Endothelial cell of umbilical vein (primary cell): ENCODE data around the gene RPS18. TPM values are rescaled to one million over a fixed set of nuclear protein-coding genes. Genes with fewer than 3 reads are reported as not detected.

Source experiments
- BruUV-seq: library from RNA; stranded (reverse); fragments of 400-500 nt; replicated peaks from 2 replicates; lab custom pipeline; 2021; lab: Mats Ljungman, UMichigan
- CTCF ChIA-PET: fragments of 300-600, 350-600 bp; sonication (Branson Sonifier 250); formaldehyde crosslinking; loops from one replicate; lab custom pipeline; 2021; ENCODE audit warnings: antibody characterized with exemption, inconsistent platforms; lab: Charles Lee
- POLR2A ChIA-PET: fragments of 300-600, 350-600 bp; sonication (Branson Sonifier 250); formaldehyde crosslinking; loops from one replicate; lab custom pipeline; 2021; ENCODE audit warnings: antibody characterized with exemption, inconsistent platforms; lab: Charles Lee
- DNase-seq: peaks from one replicate; pipeline ENCODE4 v3.0.0-alpha.2; 2011; ENCODE audit warnings: low read depth, low spot score
- FAIRE-seq: peaks from 2 replicates; lab custom pipeline; 2011; peaks lifted over from hg19 to GRCh38; lab: Jason Lieb, UNC
- H2AFZ ChIP-seq: 2 replicates; pipeline ENCODE4 v1.6.0; 2012; ENCODE audit warnings: low read depth, low read length, control low read depth, inconsistent platforms
- H3K27ac ChIP-seq: 2 replicates; pipeline ENCODE4 v1.5.1; 2011; ENCODE audit warnings: low read depth, mild to moderate bottlenecking, control low read depth, low read length, moderate library complexity; ENCODE audit not compliant: insufficient read depth
- H3K27me3 ChIP-seq, 2 experiments: 2 replicates each; pipeline versions ENCODE4 v1.6.0 to v1.6.1; 2011; ENCODE audit warnings: low read length in 2 of 2, mixed read lengths in 1 of 2; ENCODE audit not compliant: control insufficient read depth in 2 of 2, insufficient read depth in 2 of 2
- H3K36me3 ChIP-seq, 2 experiments: 2 replicates in 1 of 2; 3 replicates in 1 of 2; pipeline ENCODE4 v1.5.1; 2011; ENCODE audit warnings: low read length in 2 of 2, mild to moderate bottlenecking in 1 of 2, moderate library complexity in 1 of 2; ENCODE audit not compliant: control insufficient read depth in 2 of 2, insufficient read depth in 2 of 2; ENCODE audit errors: extremely low read depth in 1 of 2
- H3K4me1 ChIP-seq: 3 replicates; pipeline ENCODE4 v1.5.1; 2011; ENCODE audit warnings: mild to moderate bottlenecking, low read length; ENCODE audit not compliant: control insufficient read depth, insufficient read depth; ENCODE audit errors: extremely low read depth
- H3K4me2 ChIP-seq: 2 replicates; pipeline ENCODE4 v1.6.1; 2011; ENCODE audit warnings: low read length, control low read depth, mixed read lengths; ENCODE audit not compliant: insufficient read depth
- H3K4me3 ChIP-seq, 3 experiments: fragments of 200-600 bp in 1 of 3; sonication (generic), shearing (Covaris generic) in 1 of 3; replicated peaks in 1 of 3; 2 replicates each; pipeline ENCODE4 v1.5.1; 2011 to 2016; ENCODE audit warnings: control low read depth in 3 of 3, low read length in 3 of 3, mild to moderate bottlenecking in 2 of 3, inconsistent platforms in 1 of 3, low read depth in 1 of 3, moderate library complexity in 1 of 3; ENCODE audit not compliant: insufficient read depth in 1 of 3
- H3K79me2 ChIP-seq: 2 replicates; pipeline ENCODE4 v1.6.0; 2012; ENCODE audit warnings: low read length, inconsistent platforms; ENCODE audit not compliant: control insufficient read depth, insufficient read depth
- H3K9ac ChIP-seq: replicated peaks from 2 replicates; pipeline ENCODE3; 2011; ENCODE audit warnings: low read length, control low read depth; ENCODE audit not compliant: insufficient read depth; ENCODE audit errors: extremely low read depth
- H3K9me1 ChIP-seq: replicated peaks from 3 replicates; pipeline ENCODE4 v1.6.0; 2011; ENCODE audit warnings: mild to moderate bottlenecking, low read length; ENCODE audit not compliant: control insufficient read depth, insufficient read depth; ENCODE audit errors: extremely low read depth
- H3K9me3 ChIP-seq: replicated peaks from 2 replicates; pipeline ENCODE4 v1.5.1; 2012; ENCODE audit warnings: low read length, inconsistent platforms; ENCODE audit not compliant: control insufficient read depth, insufficient read depth
- H4K20me1 ChIP-seq: replicated peaks from 2 replicates; pipeline ENCODE3; 2011; ENCODE audit warnings: mild to moderate bottlenecking, low read length; ENCODE audit not compliant: control insufficient read depth, insufficient read depth; ENCODE audit errors: extremely low read depth
- FOS ChIP-seq: IDR thresholded peaks from 2 replicates; pipeline ENCODE4 v1.6.1; 2011; ENCODE audit warnings: mild to moderate bottlenecking, low read length, moderate library complexity, borderline replicate concordance; ENCODE audit not compliant: insufficient read depth
- JUN ChIP-seq: IDR thresholded peaks from 2 replicates; pipeline ENCODE4 v1.6.1; 2011; ENCODE audit warnings: borderline replicate concordance, low read depth; ENCODE audit not compliant: insufficient read length, insufficient read depth
- POLR2AphosphoS5 ChIP-seq: IDR thresholded peaks from 2 replicates; pipeline ENCODE4 v1.6.1; 2012; ENCODE audit warnings: low read depth, mild to moderate bottlenecking, control low read depth, low read length, moderate library complexity; ENCODE audit not compliant: insufficient read depth
- dilution Hi-C: fragments of 300-500 bp; cut with MboI; formaldehyde crosslinking; loops from one replicate; pipeline ENCODE4 v1.15.0; 2019; ENCODE audit warnings: low sequenced_read_pairs; ENCODE audit not compliant: extremely low pct_ligation_motif_present
- intact Hi-C: fragments of 100-400 bp; cut with micrococcal nuclease; formaldehyde crosslinking; loops from one replicate; pipeline ENCODE4 v1.10.0; 2022
- polyA plus RNA-seq, 4 experiments: library from polyadenylated mRNA; depleted of rRNA in 3 of 4; stranded (reverse) in 3 of 4; unstranded in 1 of 4; fragments of >200 nt; gene quantifications; 2 replicates each; pipeline versions ENCODE4 v1.2.1 to v1.2.3, GENCODE V29; 2011 to 2012; ENCODE audit warnings: missing spikeins in 1 of 4
- total RNA-seq: library from RNA; stranded (reverse); gene quantifications from 2 replicates; pipeline ENCODE4 v1.2.3, GENCODE V29; 2021
- TF ChIP-seq, protein P1 (sequence below): IDR thresholded peaks from 2 replicates; pipeline ENCODE4 v1.6.1; 2011; ENCODE audit not compliant: insufficient read depth, insufficient read length

RPS18 gene
- total and polyA plus RNA-seq, 2 donors (not counting 3 experiments of a cell fraction or from before 2014, with no cell fraction given) = 2,336 to 5,541 TPM

DNA sequence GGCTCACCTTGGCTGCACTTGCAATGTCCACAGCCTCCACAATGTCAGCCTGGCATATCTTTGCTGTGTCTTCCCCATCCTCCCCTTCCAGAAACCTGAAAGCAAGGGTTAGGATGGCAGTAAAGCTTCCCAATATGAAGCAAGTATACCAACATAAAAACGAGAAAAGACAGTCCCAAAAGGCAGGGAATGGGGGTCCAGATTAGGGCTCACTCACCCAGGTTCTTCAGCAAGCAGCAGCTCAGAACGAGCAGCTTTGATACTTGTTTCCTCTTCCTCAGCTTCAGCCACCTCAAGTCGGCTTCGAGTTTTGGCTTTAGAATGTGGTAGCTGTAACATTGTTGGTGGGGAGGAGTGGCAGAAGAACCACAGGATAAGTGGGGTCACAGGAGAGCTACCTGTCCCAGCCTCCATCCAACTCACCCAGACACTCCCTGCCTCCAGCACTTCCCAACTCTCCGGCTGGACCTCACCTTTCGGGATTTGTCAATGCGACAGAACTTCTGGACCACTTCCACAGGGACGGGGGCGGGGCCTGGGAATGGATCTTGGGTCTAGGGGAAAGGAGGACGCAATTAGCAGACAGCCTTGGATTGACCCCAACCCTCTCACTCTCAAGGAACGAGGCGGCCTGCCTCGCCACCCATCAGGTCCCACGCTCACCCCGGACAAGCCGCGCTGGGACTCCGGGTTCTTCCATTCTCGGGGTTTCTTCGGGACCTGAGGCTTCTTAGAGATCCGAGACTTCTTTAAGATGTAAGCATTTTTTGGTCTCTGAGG lies 16.5 kb downstream of the RPS18 start:
- Histone ChIP-seq H3K4me2 (peak overlapping the region; percentile 79), H2AFZ (peak overlapping the region; percentile 48), H3K9me1 (no peaks in the 10 kb centered on the region), H4K20me1 (no peaks in the 10 kb centered on the region), H3K36me3 (peaks cover 12 to 30% of the 10 kb centered on the region in 2 experiments), H3K27me3 (no peaks in the 10 kb centered on the region), H3K9ac (peak overlapping the region; percentile 65), H3K79me2 (peaks cover 27% of the 10 kb centered on the region), H3K27ac (peak overlapping the region; percentile 16), H3K4me3 (peak overlapping the region; percentile 59 to 96 (median 88)), H3K9me3 (no peaks in the 10 kb centered on the region), H3K4me1 (peaks cover 13% of the 10 kb centered on the region)
- no peak for DNase-seq
- POLR2A ChIA-PET = interaction anchor here (1.6 to 1.7 kb wide), 2 partner anchors 17 to 35 kb away, joined by 5 to 6 read pairs; partner anchors contain the start of genes RPS18 and VPS52
- CTCF ChIA-PET = interaction anchor here (0.9 to 2.1 kb wide), 7 partner anchors 9 to 30 kb away, joined by 3 to 17 read pairs (median 6); partner anchors contain the start of genes B3GALT4, RGL2 and ZBTB22
- intact Hi-C loops = no loop called here
- TF ChIP-seq JUN = no peak
- TF ChIP-seq, protein P1, sequence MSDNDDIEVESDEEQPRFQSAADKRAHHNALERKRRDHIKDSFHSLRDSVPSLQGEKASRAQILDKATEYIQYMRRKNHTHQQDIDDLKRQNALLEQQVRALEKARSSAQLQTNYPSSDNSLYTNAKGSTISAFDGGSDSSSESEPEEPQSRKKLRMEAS = no peak
- no peak for TF ChIP-seq POLR2AphosphoS5
- no peak for TF ChIP-seq FOS
- TSS peak; percentile 60 for BruUV-seq
- no peak for FAIRE-seq
- dilution Hi-C loops = no loop called here
